Effector memory CD4-positive, alpha-beta T cell (primary cell): ENCODE data around the gene ASB1.
"Not testable (repeated sequence)": the region's sequence is repeated elsewhere in the genome, so short reads cannot be mapped to it uniquely, and the experiment has no call there.

ENCODE experiments used
- DNase-seq, 3 donors: peaks; one replicate each; pipeline ENCODE4 v3.0.0-alpha.2; 2020
- H3K27ac ChIP-seq: 2 replicates; pipeline ENCODE4 v1.7.0; 2013; ENCODE audit warnings: mild to moderate bottlenecking, low read length, moderate library complexity; ENCODE audit not compliant: insufficient read depth, poor library complexity, severe bottlenecking
- H3K27me3 ChIP-seq: replicated peaks from 2 replicates; pipeline ENCODE4 v1.7.0; 2013; ENCODE audit warnings: mild to moderate bottlenecking, low read length; ENCODE audit not compliant: insufficient read depth, control insufficient read depth, poor library complexity, severe bottlenecking
- H3K36me3 ChIP-seq: 2 replicates; pipeline ENCODE4 v1.7.0; 2013; ENCODE audit warnings: mild to moderate bottlenecking, low read length, moderate library complexity; ENCODE audit not compliant: control insufficient read depth, insufficient read depth
- H3K4me1 ChIP-seq: 2 replicates; pipeline ENCODE4 v1.7.0; 2013; ENCODE audit warnings: low read length, mild to moderate bottlenecking; ENCODE audit not compliant: control insufficient read depth, insufficient read depth, poor library complexity, severe bottlenecking
- H3K4me3 ChIP-seq: 2 replicates; pipeline ENCODE4 v1.7.0; 2013; ENCODE audit warnings: low read length, low read depth, mild to moderate bottlenecking; ENCODE audit not compliant: insufficient read depth, poor library complexity, severe bottlenecking
- H3K9me3 ChIP-seq: 2 replicates; pipeline ENCODE4 v1.7.0; 2013; ENCODE audit warnings: mild to moderate bottlenecking, low read length, moderate library complexity; ENCODE audit not compliant: control insufficient read depth

ASB1 gene

DNA sequence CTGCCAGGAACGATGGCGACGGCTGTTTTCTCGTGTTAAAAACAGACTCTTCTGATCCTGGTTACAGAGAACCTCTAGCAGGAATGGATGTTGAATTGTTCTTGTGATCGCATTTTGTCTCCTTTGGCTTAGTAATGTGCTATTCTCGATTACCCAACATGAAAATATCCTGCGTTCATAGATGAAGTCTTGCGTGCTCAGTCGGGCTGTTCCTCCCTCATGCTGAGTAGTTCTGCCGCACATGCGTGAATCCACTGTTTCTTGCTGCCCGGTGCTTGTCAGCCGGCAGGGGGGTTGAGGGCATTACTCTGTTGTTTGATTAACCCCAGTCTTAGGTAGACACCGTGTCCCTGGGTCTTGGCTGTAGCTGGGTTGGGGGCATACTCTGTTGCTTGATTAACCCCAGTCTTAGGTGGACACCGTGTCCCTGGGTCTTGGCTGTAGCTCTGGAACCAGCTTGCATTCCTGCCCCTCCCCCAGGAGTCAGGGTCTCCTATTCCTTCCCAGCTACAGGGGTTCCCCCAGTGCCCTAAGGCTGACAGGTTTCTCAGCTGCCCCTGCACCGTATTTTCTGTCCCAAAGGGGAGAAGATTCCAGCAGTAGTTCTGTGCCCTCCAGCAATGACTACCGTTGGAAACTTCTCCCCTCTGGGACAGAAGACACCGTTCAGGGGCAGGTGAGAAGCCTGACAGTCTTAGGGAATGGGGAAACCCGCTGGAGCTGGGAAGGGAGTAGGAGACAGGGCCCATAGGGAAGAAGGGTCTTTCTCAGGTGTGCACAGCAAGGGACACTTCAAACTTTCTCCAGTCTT is 22.1 kb upstream of the ASB1 start:
- no peak for DNase-seq
- Histone ChIP-seq H3K27me3 (no peaks in the 10 kb centered on the region), H3K27ac (no peak overlapping the region), H3K4me3 (no peak overlapping the region), H3K36me3 (no peaks in the 10 kb centered on the region), H3K9me3 (no peaks in the 10 kb centered on the region), H3K4me1 (no peaks in the 10 kb centered on the region)

- H3K4me3 ChIP-seq, H3K36me3 ChIP-seq, DNase-seq, H3K9me3 ChIP-seq, H3K4me1 ChIP-seq, H3K27ac ChIP-seq, H3K27me3 ChIP-seq: not testable (repeated sequence)
These were observed 21.5 kb upstream of the ASB1 start for GRCh38 chr2:238405217-238405555.

DNA sequence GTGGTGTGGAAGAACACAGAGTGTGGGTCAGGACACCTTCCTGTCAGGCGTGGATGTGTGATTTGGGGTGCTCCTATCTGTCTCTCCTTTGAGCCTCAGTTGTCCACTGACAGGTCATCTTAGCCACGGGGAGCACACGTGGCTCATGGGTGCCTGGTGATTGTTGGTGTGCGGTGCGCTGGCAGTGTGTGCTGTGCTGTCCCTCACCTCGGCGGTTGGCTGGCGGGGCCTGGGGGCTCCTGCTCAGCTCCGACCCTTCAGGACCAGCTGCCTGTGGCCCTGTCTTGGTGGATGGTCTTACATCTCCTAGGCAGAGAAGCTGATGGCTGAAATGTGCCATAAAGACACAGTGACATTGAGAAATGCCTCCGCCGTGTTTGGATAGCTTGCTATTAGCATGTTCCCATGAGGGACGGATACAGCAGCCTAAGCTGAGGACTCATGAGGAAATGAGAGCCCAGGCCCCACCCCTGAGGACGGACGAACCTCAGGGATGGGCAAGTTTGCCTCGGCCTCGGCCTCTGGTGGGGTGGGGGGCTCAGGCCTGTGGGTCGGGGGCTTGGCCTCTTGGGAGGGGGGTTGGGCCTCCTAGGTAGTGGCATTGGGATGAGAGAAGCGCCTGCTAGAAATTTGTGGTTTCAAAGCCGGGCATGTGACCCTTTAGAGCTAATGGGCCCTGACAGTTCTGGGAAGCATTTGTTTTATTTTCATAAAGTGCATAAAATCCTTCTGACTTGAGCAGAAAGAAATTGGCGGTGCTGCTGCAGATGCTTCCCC is 20.3 kb upstream of the ASB1 start:
- Histone ChIP-seq H3K27ac (no peak overlapping the region), H3K36me3 (no peaks in the 10 kb centered on the region), H3K4me1 (no peaks in the 10 kb centered on the region), H3K9me3 (no peaks in the 10 kb centered on the region), H3K27me3 (no peaks in the 10 kb centered on the region), H3K4me3 (no peak overlapping the region)
- DNase-seq: no peak

DNA sequence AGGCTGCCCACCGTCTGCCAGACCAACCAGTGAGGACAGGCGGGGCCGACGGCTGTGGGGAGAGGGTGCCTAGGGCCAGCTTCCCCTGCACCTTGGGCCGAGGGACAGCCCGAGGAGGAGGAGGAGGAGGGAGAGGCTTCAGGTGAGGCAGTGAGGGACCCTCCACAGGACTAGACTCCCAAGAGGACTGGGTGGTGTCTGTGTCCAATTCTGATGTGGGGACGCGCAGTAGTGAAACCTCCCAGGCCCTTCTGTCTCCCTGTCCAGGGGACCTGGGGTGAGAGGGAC is 19.8 kb upstream of the ASB1 start:
- no peaks in the 10 kb centered on the region for H3K9me3 ChIP-seq
- H3K27ac ChIP-seq: no peak overlapping the region
- DNase-seq: no peak
- no peaks in the 10 kb centered on the region for H3K27me3 ChIP-seq
- H3K4me3 ChIP-seq: no peak overlapping the region
- no peaks in the 10 kb centered on the region for H3K36me3 ChIP-seq
- no peaks in the 10 kb centered on the region for H3K4me1 ChIP-seq

DNA sequence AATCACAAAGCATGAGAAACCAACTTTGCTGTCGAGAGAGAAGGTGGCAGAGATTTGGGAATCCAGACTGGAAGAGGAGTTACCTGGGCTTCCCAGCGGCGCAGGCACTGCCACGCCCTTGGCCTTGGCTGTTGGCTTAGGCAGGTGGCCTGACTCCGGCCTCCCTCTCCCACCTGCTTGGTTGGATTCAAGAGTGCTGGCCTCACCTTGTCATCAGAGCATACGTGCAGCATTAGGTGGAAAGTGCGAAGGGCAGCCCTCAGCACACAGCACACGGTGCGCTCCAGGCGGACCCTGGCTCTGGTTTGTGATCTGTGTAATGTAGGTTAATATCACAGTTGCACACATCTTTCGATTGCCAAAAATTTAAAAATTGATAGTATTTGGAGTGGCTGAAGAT is 19.2 kb upstream of the ASB1 start:
- H3K4me3 ChIP-seq: no peak overlapping the region
- no peaks in the 10 kb centered on the region for H3K9me3 ChIP-seq
- H3K27ac ChIP-seq: no peak overlapping the region
- H3K36me3 ChIP-seq: no peaks in the 10 kb centered on the region
- H3K27me3 ChIP-seq: no peaks in the 10 kb centered on the region
- no peaks in the 10 kb centered on the region for H3K4me1 ChIP-seq
- DNase-seq: no peak

DNA sequence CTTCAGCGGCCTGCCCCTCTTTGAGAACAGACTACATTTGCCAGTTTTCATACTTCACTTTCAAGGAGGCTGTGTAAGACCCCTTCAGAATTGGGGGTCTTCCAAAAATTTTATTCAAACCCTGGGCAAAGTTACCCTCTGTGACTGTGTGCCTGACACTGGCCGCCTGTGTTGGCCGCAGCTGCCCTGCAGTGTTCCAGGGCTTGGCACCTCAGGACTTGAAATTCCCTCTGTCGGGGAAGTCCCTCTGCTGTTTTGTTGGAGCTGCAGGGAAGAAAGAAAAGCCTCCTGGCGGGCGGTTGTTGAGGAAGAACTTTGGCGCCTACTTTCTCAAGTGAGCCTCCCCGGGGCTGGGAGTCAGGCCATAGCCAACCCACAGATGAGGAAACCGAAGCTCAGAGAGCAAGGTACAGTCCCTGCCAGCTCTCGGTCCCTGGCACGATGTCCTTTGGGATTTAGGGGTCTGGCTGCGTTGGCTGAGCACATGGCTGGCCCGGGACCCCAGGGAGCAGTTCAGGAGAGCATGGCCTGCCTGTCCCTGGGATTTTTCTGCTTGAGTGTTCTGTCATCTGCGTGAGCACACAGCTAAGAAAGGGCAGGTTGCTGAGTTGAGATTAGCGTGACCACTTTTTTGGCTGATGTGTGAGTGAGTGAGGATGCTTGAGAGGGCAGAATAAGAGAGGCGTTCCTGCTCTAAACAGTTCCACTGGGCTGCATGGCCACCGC is 17.9 kb upstream of the ASB1 start:
- Histone ChIP-seq H3K4me1 (no peaks in the 10 kb centered on the region), H3K4me3 (no peak overlapping the region), H3K9me3 (no peaks in the 10 kb centered on the region), H3K27ac (no peak overlapping the region), H3K36me3 (no peaks in the 10 kb centered on the region), H3K27me3 (no peaks in the 10 kb centered on the region)
- DNase-seq: no peak

DNA sequence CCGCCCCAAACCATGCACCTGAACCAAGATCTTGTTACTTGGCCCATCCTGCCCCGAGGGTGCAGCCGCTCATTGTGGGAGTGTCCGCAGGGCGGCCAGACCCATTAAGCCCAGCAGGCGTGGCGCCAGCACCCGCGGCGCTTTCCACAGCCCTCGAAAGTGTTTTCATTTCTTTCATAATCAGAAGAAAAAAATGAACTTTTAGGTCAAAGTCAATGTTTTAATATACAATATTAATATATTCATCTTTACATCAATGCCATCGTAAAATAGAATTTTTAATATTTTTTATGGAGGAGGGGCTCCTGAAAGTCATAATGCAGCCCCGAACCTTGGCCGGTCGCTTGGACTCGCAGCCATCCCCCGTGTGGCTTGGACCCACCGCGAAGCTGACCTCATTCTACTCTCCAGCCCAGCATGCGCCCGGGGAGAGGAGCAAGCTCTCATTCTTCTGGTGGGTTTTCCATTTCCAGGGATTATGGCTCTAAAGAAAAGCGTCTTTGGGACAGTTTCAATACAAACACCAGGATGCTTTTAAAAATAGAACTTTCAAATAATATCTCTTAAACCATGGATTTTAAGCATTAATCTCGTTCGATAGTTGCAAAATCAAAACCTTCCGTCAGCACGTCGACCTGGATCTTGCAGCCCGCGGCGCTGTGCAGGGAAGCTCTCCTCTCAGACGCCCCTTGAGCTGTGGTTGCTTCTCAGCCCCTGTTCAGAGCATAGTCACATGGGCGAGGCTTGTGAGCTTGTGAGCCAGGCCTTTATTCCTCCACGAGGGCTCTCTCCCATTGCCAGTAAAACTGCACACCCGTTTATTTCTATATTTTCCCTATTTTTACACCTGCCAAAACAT is 17.2 kb upstream of the ASB1 start:
- no peaks in the 10 kb centered on the region for H3K4me1 ChIP-seq
- DNase-seq: no peak
- no peaks in the 10 kb centered on the region for H3K9me3 ChIP-seq
- H3K27ac ChIP-seq: no peak overlapping the region
- no peaks in the 10 kb centered on the region for H3K36me3 ChIP-seq
- no peak overlapping the region for H3K4me3 ChIP-seq
- H3K27me3 ChIP-seq: no peaks in the 10 kb centered on the region

- H3K4me3 ChIP-seq: no peak overlapping the region
- DNase-seq: no peak
- no peaks in the 10 kb centered on the region for H3K9me3 ChIP-seq
- H3K27ac ChIP-seq: no peak overlapping the region
- H3K27me3 ChIP-seq: no peaks in the 10 kb centered on the region
- H3K36me3 ChIP-seq: no peaks in the 10 kb centered on the region
- no peaks in the 10 kb centered on the region for H3K4me1 ChIP-seq
These were observed 14.5 kb upstream of the ASB1 start for GRCh38 chr2:238412067-238412767.

- H3K4me3 ChIP-seq: no peak overlapping the region
- H3K27me3 ChIP-seq: no peaks in the 10 kb centered on the region
- DNase-seq: no peak
- H3K27ac ChIP-seq: no peak overlapping the region
- no peaks in the 10 kb centered on the region for H3K9me3 ChIP-seq
- no peaks in the 10 kb centered on the region for H3K4me1 ChIP-seq
- no peaks in the 10 kb centered on the region for H3K36me3 ChIP-seq
These were observed 13.4 kb upstream of the ASB1 start for GRCh38 chr2:238413368-238413767.
